Keratinocyte (primary cell): ENCODE data around the gene ZNF202. TPM values are rescaled to one million over a fixed set of nuclear protein-coding genes. Genes with fewer than 3 reads are reported as not detected.

Experiments used
- DNase-seq: peaks from one replicate; pipeline ENCODE4 v3.0.0-alpha.2; 2011; ENCODE audit warnings: low read depth, missing footprints, low spot score
- FAIRE-seq: peaks from 2 replicates; lab custom pipeline; 2011; peaks lifted over from hg19 to GRCh38; lab: Jason Lieb, UNC
- H2AFZ ChIP-seq: 2 replicates; pipeline ENCODE4 v1.6.0; 2012; ENCODE audit warnings: low read length, control low read depth, inconsistent platforms; ENCODE audit not compliant: control insufficient read depth
- H3K27ac ChIP-seq: 2 replicates; pipeline ENCODE4 v1.5.1; 2011; ENCODE audit warnings: low read length; ENCODE audit not compliant: control insufficient read depth, insufficient read depth
- H3K27me3 ChIP-seq: 3 replicates; pipeline ENCODE4 v1.6.0; 2011; ENCODE audit warnings: low read length; ENCODE audit not compliant: control insufficient read depth, insufficient read depth; ENCODE audit errors: extremely low read depth
- H3K36me3 ChIP-seq, 2 experiments: 2 replicates in 1 of 2; 3 replicates in 1 of 2; pipeline ENCODE4 v1.5.1; 2011; ENCODE audit warnings: low read length in 2 of 2, mild to moderate bottlenecking in 1 of 2; ENCODE audit not compliant: control insufficient read depth in 2 of 2, insufficient read depth in 2 of 2; ENCODE audit errors: extremely low read depth in 1 of 2
- H3K4me1 ChIP-seq: 3 replicates; pipeline ENCODE4 v1.5.1; 2011; ENCODE audit warnings: low read length; ENCODE audit not compliant: control insufficient read depth, insufficient read depth; ENCODE audit errors: extremely low read depth
- H3K4me2 ChIP-seq: 3 replicates; pipeline ENCODE4 v1.6.0; 2011; ENCODE audit warnings: low read depth, low read length; ENCODE audit not compliant: control insufficient read depth, insufficient read depth; ENCODE audit errors: extremely low read depth
- H3K4me3 ChIP-seq, 3 experiments: fragments of 200-600 bp in 1 of 3; sonication (generic) in 1 of 3; 2 replicates in 2 of 3; 3 replicates in 1 of 3; pipeline ENCODE4 v1.5.1; 2011 to 2016; ENCODE audit warnings: low read length in 3 of 3, mild to moderate bottlenecking in 3 of 3, control low read depth in 2 of 3, inconsistent platforms in 1 of 3, low read depth in 1 of 3, mixed read lengths in 1 of 3, mixed run types in 1 of 3, moderate library complexity in 1 of 3; ENCODE audit not compliant: control insufficient read depth in 2 of 3, insufficient read depth in 2 of 3; ENCODE audit errors: extremely low read depth in 1 of 3
- H3K79me2 ChIP-seq: 2 replicates; pipeline ENCODE4 v1.6.0; 2012; ENCODE audit warnings: low read length; ENCODE audit not compliant: control insufficient read depth, insufficient read depth
- H3K9ac ChIP-seq: 3 replicates; pipeline ENCODE4 v1.6.0; 2011; ENCODE audit warnings: low read length; ENCODE audit not compliant: control insufficient read depth, insufficient read depth; ENCODE audit errors: extremely low read depth
- H3K9me1 ChIP-seq: 3 replicates; pipeline ENCODE4 v1.6.0; 2011; ENCODE audit warnings: low read length; ENCODE audit not compliant: control insufficient read depth, insufficient read depth; ENCODE audit errors: extremely low read depth
- H3K9me3 ChIP-seq: 2 replicates; pipeline ENCODE4 v1.5.1; 2012; ENCODE audit warnings: low read depth, low read length; ENCODE audit not compliant: control insufficient read depth
- H4K20me1 ChIP-seq: 3 replicates; pipeline ENCODE4 v1.6.0; 2011; ENCODE audit warnings: low read length; ENCODE audit not compliant: control insufficient read depth, insufficient read depth; ENCODE audit errors: extremely low read depth
- EZH2 ChIP-seq: IDR thresholded peaks from one replicate; pipeline ENCODE4 v1.6.1; 2012; ENCODE audit warnings: inconsistent platforms, mild to moderate bottlenecking, low read length, moderate library complexity
- dilution Hi-C: fragments of 300-500 bp; cut with MboI; formaldehyde crosslinking; loops from one replicate; pipeline ENCODE4 v1.7.0; 2020; ENCODE audit warnings: low sequenced_read_pairs; ENCODE audit not compliant: extremely low pct_ligation_motif_present
- polyA plus RNA-seq, 5 experiments: library from polyadenylated mRNA; depleted of rRNA in 3 of 5; stranded (reverse) in 3 of 5; stranded (forward) in 1 of 5; unstranded in 1 of 5; fragments of >200 nt; gene quantifications; 1 replicate in 1 of 5; 2 replicates in 3 of 5; 3 replicates in 1 of 5; pipeline versions ENCODE4 v1.2.1 to v1.2.3, GENCODE V29; 2011 to 2012; ENCODE audit warnings: missing spikeins in 2 of 5, low read depth in 1 of 5, low replicate concordance in 1 of 5
- TF ChIP-seq, protein P1 (sequence below), 3 experiments: IDR thresholded peaks in 1 of 3; conservative IDR thresholded peaks in 1 of 3; optimal IDR thresholded peaks in 1 of 3; 2 replicates in 2 of 3; 3 replicates in 1 of 3; pipeline versions ENCODE3 to v1.5.1; 2011; ENCODE audit warnings: low read length in 3 of 3, mild to moderate bottlenecking in 3 of 3, moderate library complexity in 2 of 3, control low read depth in 1 of 3, inconsistent platforms in 1 of 3; ENCODE audit not compliant: insufficient read depth in 2 of 3; ENCODE audit errors: extremely low read depth in 1 of 3

The ZNF202 gene
- polyA plus RNA-seq, 1 donor (not counting 4 experiments of a cell fraction or from before 2014, with no cell fraction given) = 11.4 TPM

DNA sequence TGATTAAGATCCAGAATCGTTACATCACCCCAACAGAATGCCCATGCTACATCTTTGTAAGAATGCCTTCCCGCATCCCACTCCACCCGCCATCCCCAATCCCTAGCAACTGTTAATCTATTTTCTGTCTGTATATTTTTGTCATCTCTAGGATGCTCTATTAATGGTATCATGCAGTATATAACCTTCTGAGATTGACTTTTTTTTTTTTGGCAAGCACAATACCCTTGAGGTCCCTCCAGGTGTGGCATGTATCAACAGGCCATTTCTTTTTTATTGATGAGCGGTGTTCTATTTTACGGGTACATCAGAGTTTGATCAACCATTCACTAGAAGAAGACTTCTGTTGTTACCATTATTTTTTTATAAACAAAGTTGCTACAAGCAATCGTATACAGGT lies 56.9 kb downstream of the ZNF202 start:
- FAIRE-seq (no peak), DNase-seq (no peak)
- no peaks in the 10 kb centered on the region for H4K20me1 ChIP-seq
- no peaks in the 10 kb centered on the region for H3K36me3 ChIP-seq
- H3K27ac ChIP-seq = no peak overlapping the region
- no peak overlapping the region for H3K4me3 ChIP-seq
- no peak overlapping the region for H3K4me2 ChIP-seq
- TF ChIP-seq, protein P1, sequence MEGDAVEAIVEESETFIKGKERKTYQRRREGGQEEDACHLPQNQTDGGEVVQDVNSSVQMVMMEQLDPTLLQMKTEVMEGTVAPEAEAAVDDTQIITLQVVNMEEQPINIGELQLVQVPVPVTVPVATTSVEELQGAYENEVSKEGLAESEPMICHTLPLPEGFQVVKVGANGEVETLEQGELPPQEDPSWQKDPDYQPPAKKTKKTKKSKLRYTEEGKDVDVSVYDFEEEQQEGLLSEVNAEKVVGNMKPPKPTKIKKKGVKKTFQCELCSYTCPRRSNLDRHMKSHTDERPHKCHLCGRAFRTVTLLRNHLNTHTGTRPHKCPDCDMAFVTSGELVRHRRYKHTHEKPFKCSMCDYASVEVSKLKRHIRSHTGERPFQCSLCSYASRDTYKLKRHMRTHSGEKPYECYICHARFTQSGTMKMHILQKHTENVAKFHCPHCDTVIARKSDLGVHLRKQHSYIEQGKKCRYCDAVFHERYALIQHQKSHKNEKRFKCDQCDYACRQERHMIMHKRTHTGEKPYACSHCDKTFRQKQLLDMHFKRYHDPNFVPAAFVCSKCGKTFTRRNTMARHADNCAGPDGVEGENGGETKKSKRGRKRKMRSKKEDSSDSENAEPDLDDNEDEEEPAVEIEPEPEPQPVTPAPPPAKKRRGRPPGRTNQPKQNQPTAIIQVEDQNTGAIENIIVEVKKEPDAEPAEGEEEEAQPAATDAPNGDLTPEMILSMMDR (optimal IDR thresholded peaks at IDR 0.05 in 1 of 3, IDR thresholded peaks at IDR 0.05 in 1 of 3, conservative IDR thresholded peaks at IDR 0.05 in 1 of 3; ENCODE audit: extremely low read depth in 1 of 3, insufficient read depth in 2 of 3, low read length in 3 of 3) = no peak
- no peak for TF ChIP-seq EZH2
- no peak overlapping the region for H2AFZ ChIP-seq
- no peaks in the 10 kb centered on the region for H3K9me3 ChIP-seq
- H3K79me2 ChIP-seq = no peaks in the 10 kb centered on the region
- no peaks in the 10 kb centered on the region for H3K27me3 ChIP-seq
- dilution Hi-C loops = no loop called here
- no peak overlapping the region for H3K9ac ChIP-seq
- no peaks in the 10 kb centered on the region for H3K9me1 ChIP-seq
- no peaks in the 10 kb centered on the region for H3K4me1 ChIP-seq

DNA sequence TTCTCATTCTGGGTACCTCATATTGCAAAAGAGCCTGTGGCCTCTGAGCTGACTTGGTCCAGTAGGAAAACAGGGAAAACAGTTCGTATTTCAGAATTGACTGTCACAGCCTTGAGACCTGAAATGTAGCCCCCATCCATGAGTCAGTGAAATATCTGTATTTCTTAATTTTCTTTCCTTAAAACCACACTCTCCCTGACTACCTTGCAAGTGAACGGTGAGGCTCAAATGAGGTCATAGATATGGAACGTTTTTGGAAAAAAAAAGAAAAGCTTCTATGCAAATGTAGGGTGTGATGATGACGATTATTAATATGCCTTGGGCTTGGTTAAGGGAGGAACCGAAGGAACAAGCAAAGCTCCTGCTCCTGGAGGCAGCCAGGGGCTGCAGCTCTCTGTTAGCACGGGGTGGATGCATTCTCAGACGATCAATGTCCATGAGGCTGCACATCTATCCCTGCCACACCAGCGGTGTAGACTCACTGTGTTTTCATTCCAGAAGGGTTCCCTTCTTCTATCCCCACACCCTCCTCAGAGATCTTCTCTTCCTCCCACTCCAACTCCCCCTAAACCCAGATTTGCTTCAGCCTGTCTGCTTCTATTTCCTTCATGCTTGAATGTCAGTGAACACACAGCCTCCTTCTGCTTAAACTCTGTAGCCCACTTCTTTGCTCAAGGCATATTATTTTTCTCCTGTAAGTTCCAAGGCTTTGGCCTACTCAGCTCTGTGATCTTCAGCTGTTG lies 57.9 kb downstream of the ZNF202 start:
- Histone ChIP-seq H3K79me2 (no peaks in the 10 kb centered on the region), H3K9me1 (no peaks in the 10 kb centered on the region), H3K27me3 (no peaks in the 10 kb centered on the region), H3K9ac (no peak overlapping the region), H2AFZ (no peak overlapping the region), H3K4me3 (no peak overlapping the region), H4K20me1 (no peaks in the 10 kb centered on the region), H3K27ac (no peak overlapping the region), H3K4me1 (no peaks in the 10 kb centered on the region), H3K36me3 (no peaks in the 10 kb centered on the region), H3K4me2 (no peak overlapping the region), H3K9me3 (no peaks in the 10 kb centered on the region)
- TF ChIP-seq EZH2 = no peak
- TF ChIP-seq, protein P1 (optimal IDR thresholded peaks at IDR 0.05 in 1 of 3, IDR thresholded peaks at IDR 0.05 in 1 of 3, conservative IDR thresholded peaks at IDR 0.05 in 1 of 3; ENCODE audit: extremely low read depth in 1 of 3, insufficient read depth in 2 of 3, low read length in 3 of 3) = no peak
- DNase-seq (no peak), FAIRE-seq (no peak)
- dilution Hi-C loops = no loop called here
